ENCODE measurements around the gene HSPA12B.
A peak's percentile ranks its signal among the peaks of the same experiment; 100 is the strongest.
"Not testable (repeated sequence)": the region's sequence is repeated elsewhere in the genome, so short reads cannot be mapped to it uniquely, and the experiment has no call there.

Gene HSPA12B

DNA sequence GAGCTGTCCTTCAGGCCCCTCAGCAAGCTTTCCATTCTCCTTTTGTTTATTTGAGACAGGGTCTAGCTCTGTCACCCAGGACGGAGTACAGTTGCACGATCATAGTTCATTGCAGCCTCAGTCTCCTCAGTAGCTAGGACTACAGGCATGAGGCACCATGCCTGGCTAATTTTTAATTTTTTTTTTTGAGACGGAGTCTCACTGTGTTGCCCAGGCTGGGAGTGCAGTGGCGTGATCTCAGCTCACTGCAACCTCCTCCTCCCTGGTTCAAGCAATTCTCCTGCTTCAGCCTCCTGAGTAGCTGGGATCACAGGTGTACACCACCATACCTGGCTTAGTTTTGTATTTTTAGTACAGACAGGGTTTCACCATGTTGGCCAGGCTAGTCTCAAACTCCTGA, 56.7 kb downstream of the HSPA12B start:
- not testable (repeated sequence) for DNase-seq

DNA sequence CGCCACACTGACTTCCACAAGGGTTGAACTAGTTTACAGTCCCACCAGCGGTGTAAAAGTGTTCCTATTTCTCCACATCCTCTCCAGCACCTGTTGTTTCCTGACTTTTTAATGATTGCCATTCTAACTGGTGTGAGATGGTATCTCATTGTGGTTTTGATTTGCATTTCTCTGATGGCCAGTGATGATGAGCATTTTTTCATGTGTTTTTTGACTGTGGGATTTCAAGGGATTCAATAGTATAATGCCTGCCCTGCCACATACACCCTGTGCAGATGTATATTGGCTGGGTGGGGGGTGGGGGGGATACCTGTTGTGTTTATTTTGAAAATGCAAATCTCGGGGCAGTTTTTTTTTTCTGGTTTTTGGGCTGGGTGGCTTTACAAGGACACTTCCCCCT, 61.7 kb downstream of the HSPA12B start:
- DNase-seq: not testable (repeated sequence)

DNA sequence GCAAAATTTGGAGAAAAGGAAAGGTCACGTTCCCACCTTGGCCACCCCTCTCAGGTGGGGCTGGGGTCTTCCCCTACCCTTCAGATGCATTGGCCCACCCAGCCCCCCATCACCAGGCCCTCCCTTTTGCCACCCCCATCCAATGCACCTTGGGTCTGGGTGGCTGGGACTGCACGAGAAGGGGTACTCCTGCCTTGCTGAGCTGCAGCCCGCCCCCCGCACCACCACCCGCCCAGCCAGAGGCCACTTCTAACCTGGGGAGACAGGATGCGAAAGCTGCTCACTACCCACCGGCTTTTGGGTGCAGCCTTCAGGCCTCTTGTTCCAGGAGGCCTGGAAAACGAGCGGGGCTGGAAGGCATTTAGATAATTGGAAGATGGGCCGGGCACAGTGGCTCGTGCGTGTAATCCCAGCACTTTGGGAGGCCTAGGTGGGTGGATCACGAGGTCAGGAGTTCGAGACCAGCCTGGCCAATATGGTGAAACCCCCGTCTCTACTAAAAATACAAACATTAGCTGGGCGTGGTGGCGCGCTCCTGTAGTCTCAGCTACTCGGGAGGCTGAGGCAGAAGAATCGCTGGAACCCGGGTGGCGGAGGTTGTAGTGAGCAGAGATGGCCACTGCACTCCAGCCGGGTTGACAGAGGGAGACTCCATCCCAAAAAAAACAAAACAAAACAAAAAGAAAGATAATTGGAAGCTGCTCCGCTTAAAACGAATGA, 62.4 kb downstream of the HSPA12B start:
- no peak for DNase-seq

DNA sequence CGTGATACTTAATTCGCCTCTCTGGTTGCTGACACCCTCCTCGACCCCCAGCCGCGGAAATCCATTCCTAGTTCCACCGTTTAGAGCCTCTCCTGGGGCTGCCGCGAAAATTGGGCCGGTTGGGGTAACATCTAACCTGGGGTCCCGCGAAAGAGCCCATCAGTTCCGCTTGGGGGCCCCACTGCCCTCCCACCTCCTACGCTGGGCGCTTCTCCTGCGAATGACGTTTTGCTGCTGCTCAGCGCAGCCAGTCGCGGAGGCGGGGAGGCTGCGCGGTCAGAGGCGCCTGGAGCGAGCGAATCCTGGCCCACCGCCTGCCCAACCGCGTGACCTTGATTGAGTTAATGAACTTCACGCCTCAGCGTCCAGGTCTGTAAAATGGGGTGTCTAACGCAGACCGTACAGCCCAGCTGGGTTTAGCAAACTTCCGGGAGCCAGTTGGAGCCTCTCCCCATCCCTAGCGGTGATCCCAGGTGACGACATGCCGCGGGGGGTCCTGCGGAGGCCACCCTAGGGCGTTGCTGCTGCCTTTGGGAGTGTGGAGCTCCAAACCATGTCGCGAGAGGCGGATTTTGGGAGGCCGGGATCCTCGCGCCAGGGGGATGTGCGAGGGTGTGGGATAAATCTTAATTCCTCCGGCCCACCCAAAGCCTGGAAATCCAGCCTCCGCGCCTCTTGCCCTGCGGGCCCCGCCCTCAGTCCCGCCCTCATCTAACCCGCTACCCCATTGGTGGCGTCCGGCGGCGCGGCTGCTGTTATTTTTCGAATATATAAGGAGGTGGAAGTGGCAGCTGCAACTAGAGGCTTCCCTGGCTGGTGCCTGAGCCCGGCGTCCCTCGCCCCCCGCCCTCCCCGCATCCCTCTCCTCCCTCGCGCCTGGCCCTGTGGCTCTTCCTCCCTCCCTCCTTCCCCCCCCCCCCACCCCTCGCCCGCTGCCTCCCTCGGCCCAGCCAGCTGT, 63.3 kb downstream of the HSPA12B start, which contains the start of gene CDC25B:
Gene CDC25B, plus strand, starts transcription at position 800 of the 958 bp plus-strand sequence. CDS start 222 bp downstream, outside the sequence.
- DNase-seq: peak; percentile 95

DNA sequence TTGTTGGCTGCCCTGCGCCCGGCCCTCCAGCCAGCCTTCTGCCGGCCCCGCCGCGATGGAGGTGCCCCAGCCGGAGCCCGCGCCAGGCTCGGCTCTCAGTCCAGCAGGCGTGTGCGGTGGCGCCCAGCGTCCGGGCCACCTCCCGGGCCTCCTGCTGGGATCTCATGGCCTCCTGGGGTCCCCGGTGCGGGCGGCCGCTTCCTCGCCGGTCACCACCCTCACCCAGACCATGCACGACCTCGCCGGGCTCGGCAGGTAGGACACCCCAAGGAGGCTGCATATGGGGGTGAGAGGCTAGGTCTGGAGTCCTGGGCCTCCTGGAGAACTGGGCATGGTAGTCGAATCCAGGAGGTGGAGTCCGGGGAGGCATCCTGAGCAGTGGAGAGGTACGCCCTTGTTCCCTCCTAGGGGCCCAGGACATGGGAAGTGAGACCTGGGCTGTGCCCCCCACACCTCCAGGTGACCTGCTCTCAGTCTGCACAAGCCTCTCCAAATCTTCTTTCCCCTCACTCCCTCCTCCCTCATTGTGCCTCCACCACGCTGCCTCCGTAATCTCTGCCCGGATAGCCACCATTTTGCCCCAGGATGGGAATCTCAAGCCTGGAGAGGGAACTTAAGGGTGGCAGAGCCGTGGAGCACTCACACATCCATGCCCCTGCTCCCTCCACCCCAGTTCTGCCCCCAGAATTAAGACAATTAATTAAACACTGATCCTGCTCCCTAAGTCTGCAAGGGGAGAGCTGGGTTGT, 64.2 kb downstream of the HSPA12B start:
- DNase-seq: no peak

DNA sequence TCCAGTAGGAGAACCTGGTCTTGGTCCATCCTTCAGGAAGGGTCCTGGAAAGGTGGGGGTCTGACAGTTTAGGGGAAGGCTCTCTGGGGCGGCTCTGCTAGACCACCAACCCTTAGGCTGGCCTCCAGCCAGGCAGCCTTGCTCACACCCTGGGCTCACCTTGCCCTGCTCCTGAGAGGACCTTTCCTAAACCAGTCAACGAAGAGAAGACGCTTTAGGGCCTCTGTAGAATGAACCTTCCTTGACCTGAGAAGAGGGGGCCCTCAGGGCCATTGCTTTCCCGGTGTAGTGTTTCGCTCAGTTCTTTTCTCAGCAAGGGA, 64.7 kb downstream of the HSPA12B start:
- DNase-seq: no peak

DNA sequence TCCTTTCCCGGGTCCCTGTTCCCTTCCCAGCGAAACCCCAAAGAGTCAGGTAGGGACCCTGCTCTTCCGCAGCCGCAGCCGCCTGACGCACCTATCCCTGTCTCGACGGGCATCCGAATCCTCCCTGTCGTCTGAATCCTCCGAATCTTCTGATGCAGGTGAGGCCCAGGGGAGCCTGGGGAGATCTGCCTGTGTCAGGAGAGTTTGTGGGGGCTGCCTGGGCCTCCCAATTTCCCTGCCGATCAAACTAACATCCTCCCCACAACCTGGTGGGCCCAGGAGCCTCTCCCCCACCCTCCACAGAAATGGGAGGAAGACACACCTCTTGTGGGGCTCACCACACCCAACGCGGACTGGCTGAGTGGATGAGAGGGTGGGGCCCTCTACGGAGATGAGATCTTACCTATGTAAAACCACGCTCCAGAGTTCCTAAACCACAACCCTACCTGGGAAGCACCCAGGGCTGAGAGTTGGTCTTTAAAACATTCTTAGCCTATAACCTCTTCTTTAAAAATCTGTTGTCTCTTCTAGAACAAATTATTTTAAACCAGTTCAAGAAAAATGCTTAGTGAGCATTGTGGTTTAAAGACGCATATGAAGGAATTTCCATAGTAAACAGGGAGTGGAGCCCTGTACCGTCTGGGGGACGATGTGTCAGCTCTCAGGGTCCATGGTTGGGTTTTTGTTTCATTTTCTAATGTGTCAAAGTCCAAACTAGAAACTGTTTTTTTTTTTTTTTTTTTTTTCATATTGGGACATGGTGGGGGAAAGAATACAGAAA, 65.3 kb downstream of the HSPA12B start:
- peak; percentile 47 for DNase-seq

DNA sequence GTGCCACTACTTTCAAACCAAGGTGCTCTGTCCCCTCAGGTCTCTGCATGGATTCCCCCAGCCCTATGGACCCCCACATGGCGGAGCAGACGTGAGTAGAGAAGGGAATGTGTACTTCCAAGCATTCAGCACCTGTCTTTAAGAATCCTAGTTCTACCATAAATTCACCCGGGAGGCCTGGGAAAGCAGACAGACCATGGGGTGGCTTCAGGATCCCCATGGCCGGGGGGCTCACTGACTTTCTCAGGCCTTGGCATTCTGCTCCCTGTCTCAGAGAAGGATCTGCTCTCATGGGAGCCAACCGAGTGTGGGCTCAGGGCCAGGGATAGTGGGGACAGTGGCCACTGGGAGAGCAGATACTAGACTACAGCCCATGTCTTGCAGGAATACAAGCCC, 65.9 kb downstream of the HSPA12B start:
- no peak for DNase-seq

DNA sequence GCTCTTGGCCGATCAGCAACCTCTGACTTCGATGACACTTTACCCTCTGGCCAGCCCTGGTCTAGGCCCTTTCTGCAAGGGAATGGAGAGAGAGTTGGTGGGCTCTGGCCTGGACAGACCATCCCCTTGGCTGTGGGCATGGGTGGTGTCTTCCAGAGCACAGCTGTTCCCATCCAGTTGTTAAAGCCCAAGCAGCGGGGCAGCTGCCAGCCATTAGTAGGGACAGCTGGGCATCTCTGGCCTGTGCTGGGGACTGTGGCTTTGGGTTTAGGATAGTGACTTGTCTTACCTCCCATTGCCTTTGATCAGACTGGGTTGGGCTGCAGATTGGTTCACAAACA, 66.4 kb downstream of the HSPA12B start:
- no peak for DNase-seq

DNA sequence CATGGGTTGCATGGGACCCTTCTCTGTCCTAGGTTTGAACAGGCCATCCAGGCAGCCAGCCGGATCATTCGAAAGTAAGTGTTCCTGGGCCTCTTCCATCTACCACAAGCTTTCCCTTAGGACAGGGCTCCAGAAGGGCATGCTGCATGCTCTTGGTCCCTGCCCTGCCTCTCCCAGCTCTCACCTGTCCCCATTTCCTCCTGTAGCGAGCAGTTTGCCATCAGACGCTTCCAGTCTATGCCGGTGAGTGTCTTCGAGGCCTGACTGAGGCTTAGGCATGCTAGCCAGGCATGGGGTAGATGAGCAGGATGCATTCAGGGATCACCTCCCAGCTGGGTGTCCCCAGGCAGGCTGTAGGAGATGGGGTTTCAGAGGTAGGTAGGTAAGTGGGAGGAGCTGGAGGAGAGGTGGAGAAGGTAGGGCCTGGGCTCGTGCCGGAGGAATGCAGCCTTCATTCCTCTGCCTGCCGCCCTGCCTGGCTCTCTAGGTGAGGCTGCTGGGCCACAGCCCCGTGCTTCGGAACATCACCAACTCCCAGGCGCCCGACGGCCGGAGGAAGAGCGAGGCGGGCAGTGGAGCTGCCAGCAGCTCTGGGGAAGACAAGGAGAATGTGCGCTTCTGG, 67.9 kb downstream of the HSPA12B start:
- DNase-seq: no peak

DNA sequence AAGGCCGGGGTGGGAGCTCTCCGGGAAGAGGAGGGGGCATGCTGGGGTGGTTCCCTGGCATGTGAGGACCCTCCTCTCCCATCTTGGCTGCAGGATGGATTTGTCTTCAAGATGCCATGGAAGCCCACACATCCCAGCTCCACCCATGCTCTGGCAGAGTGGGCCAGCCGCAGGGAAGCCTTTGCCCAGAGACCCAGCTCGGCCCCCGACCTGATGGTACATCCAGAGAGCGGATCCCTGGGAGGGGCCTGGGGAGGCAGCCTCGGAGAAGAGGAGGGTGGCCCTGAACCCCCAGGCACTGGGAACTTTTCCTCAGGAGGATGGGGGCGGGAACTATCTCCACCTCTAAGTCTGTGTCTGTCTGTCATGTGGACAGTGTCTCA, 68.4 kb downstream of the HSPA12B start:
- DNase-seq: no peak

DNA sequence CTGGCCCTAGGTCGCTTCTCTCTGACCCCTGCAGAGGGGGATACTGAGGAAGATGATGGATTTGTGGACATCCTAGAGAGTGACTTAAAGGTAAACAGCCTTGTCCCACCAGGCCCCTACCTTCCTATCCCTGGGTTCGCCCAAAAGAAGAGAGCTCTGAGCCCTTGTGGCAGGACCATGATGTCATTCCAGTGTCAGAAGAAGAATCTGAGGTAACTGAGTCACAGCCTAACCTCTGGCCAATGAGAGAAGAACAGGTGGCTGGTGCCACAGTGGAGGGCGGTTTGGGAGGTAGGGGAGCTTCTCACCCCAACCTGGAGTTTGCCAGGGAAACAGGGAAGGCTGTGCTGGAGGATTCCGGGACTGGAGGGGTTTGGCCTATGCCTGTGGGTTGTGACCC, 68.8 kb downstream of the HSPA12B start:
- DNase-seq: no peak

DNA sequence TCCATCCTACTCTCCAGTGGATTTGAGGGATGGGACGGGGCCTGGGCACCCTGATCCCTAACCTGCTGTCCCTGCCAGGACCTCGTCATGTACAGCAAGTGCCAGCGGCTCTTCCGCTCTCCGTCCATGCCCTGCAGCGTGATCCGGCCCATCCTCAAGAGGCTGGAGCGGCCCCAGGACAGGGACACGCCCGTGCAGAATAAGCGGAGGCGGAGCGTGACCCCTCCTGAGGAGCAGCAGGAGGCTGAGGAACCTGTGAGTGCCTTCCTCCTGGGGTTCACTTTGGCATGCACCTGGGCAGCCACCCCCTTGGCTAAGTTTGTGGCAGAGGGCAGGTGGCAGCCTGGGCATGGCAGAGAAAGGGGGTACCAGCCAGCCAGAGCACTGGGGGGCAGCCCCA, 69.4 kb downstream of the HSPA12B start:
- DNase-seq: no peak
